B cell (primary cell): ENCODE results near the gene ATP9B. TPM values are rescaled to one million over a fixed set of nuclear protein-coding genes. Genes with fewer than 3 reads are reported as not detected.

Source experiments
- ATAC-seq: fragments of 200-7000 bp; cut with Tn5 transposase; one replicate; pipeline ENCODE4 v1.10.0; 2021; ENCODE audit warnings: low read depth, mild to moderate bottlenecking, moderate number of reproducible peaks, moderate library complexity
- CTCF ChIA-PET: fragments of 350-600 bp; sonication (Branson Sonifier 250); formaldehyde crosslinking; loops from one replicate; lab custom pipeline; 2021; ENCODE audit warnings: antibody characterized with exemption, inconsistent platforms; lab: Charles Lee
- POLR2A ChIA-PET: fragments of 350-600 bp; sonication (Branson Sonifier 250); formaldehyde crosslinking; loops from one replicate; lab custom pipeline; 2021; ENCODE audit warnings: antibody characterized with exemption; lab: Charles Lee
- DNase-seq: peaks from one replicate; pipeline ENCODE4 v3.0.0; 2013
- H2AFZ ChIP-seq: 2 replicates; pipeline ENCODE4 v1.6.1; 2012; ENCODE audit warnings: mild to moderate bottlenecking, low read depth, low read length; ENCODE audit not compliant: insufficient read depth, poor library complexity, severe bottlenecking
- H3K27ac ChIP-seq, 2 donors: 1 replicate in 1 of 2; 2 replicates in 1 of 2; pipeline ENCODE4 v1.5.1; 2012 to 2013; ENCODE audit warnings: low read length in 2 of 2, mild to moderate bottlenecking in 2 of 2, moderate library complexity in 1 of 2
- H3K27me3 ChIP-seq, 4 experiments: fragments of 200-600 bp in 1 of 4; sonication (generic) in 1 of 4; replicated peaks in 1 of 4; 1 replicate in 2 of 4; 2 replicates in 2 of 4; pipeline versions ENCODE4 v1.6.1 to v1.7.0; 2013 to 2016; ENCODE audit warnings: low read length in 3 of 4, mild to moderate bottlenecking in 2 of 4, mixed read lengths in 1 of 4, moderate library complexity in 1 of 4; ENCODE audit not compliant: insufficient read depth in 4 of 4, control insufficient read depth in 3 of 4; ENCODE audit errors: control extremely low read depth in 1 of 4
- H3K36me3 ChIP-seq, 2 experiments: replicated peaks in 1 of 2; 1 replicate in 1 of 2; 2 replicates in 1 of 2; pipeline versions ENCODE4 v1.6.1 to v1.7.1; 2013; ENCODE audit warnings: low read length in 1 of 2; ENCODE audit not compliant: insufficient read depth in 2 of 2, control insufficient read depth in 1 of 2; ENCODE audit errors: control extremely low read depth in 1 of 2, extremely low read depth in 1 of 2
- H3K4me1 ChIP-seq, 2 donors: fragments of 200-600 bp in 1 of 2; sonication (generic) in 1 of 2; 1 replicate in 1 of 2; 2 replicates in 1 of 2; pipeline versions ENCODE4 v1.5.1 to v1.6.1; 2013 to 2017; ENCODE audit warnings: low read length in 2 of 2; ENCODE audit not compliant: control insufficient read depth in 2 of 2, insufficient read depth in 2 of 2
- H3K4me2 ChIP-seq: replicated peaks from 2 replicates; pipeline ENCODE3; 2012; ENCODE audit warnings: mild to moderate bottlenecking, low read depth, low read length; ENCODE audit not compliant: poor library complexity, severe bottlenecking
- H3K4me3 ChIP-seq, 5 experiments: fragments of 200-600 bp in 1 of 5; sonication (generic) in 1 of 5; 1 replicate in 3 of 5; 2 replicates in 2 of 5; pipeline versions ENCODE4 v1.5.1 to v1.7.0; 2011 to 2016; ENCODE audit warnings: low read length in 4 of 5, mild to moderate bottlenecking in 4 of 5, low read depth in 2 of 5, control low read depth in 1 of 5, moderate library complexity in 1 of 5; ENCODE audit not compliant: insufficient read depth in 1 of 5; ENCODE audit errors: control extremely low read depth in 1 of 5, extremely low read depth in 1 of 5
- H3K79me2 ChIP-seq: fragments of 200-600 bp; sonication (generic); one replicate; pipeline ENCODE4 v1.6.0; 2016; ENCODE audit warnings: low read length; ENCODE audit not compliant: control insufficient read depth, insufficient read depth
- H3K9ac ChIP-seq: fragments of 200-600 bp; sonication (generic); 2 replicates; pipeline ENCODE4 v1.6.1; 2017; ENCODE audit warnings: mild to moderate bottlenecking, low read length, moderate library complexity
- H3K9me3 ChIP-seq, 3 donors: one replicate each; pipeline versions ENCODE4 v1.6.1 to v1.7.1; 2013; ENCODE audit warnings: low read length in 2 of 3; ENCODE audit not compliant: control insufficient read depth in 2 of 3, insufficient read depth in 1 of 3; ENCODE audit errors: control extremely low read depth in 1 of 3
- H4K20me1 ChIP-seq: 2 replicates; pipeline ENCODE4 v1.6.0; 2012; ENCODE audit warnings: mild to moderate bottlenecking, low read length; ENCODE audit not compliant: insufficient read depth, control insufficient read depth, poor library complexity, severe bottlenecking
- H3K27ac Mint-ChIP-seq: one replicate; pipeline ENCODE4 v1.8.0; 2021; ENCODE audit warnings: mixed read lengths
- H3K27me3 Mint-ChIP-seq: one replicate; pipeline ENCODE4 v1.8.0; 2021; ENCODE audit warnings: mixed read lengths
- H3K4me1 Mint-ChIP-seq: one replicate; pipeline ENCODE4 v1.8.0; 2021; ENCODE audit warnings: mixed read lengths
- H3K4me3 Mint-ChIP-seq: one replicate; pipeline ENCODE4 v1.8.0; 2021; ENCODE audit warnings: mixed read lengths
- H3K9me3 Mint-ChIP-seq: one replicate; pipeline ENCODE4 v1.8.0; 2022; ENCODE audit warnings: mixed read lengths; ENCODE audit not compliant: insufficient read depth
- CTCF ChIP-seq: fragments of 200-600 bp; IDR thresholded peaks from one replicate; pipeline ENCODE4 v1.8.0; 2022; ENCODE audit warnings: antibody characterized with exemption, mild to moderate bottlenecking
- EZH2 ChIP-seq: IDR thresholded peaks from 2 replicates; pipeline ENCODE4 v1.6.1; 2012; ENCODE audit warnings: borderline replicate concordance, low read depth, mild to moderate bottlenecking, moderate library complexity, low read length; ENCODE audit not compliant: insufficient read depth, poor library complexity, severe bottlenecking
- WGBS: methylation state at CpG from one replicate; pipeline ENCODE4 v1.1.5; 2013; ENCODE audit warnings: missing lambda C conversion rate; ENCODE audit not compliant: insufficient coverage; 5-methylcytosine and 5-hydroxymethylcytosine counted together
- intact Hi-C: fragments of 100-400 bp; cut with micrococcal nuclease; formaldehyde crosslinking; loops from one replicate; pipeline ENCODE4 v1.10.0; 2022
- polyA plus RNA-seq: library from polyadenylated mRNA; depleted of rRNA; stranded (reverse); fragments of >200 nt; gene quantifications from 2 replicates; pipeline ENCODE4 v1.2.3, GENCODE V29; 2012
- total RNA-seq, 2 donors: library from RNA; stranded (reverse); fragments of 120-200 nt in 1 of 2; gene quantifications; 1 replicate in 1 of 2; 2 replicates in 1 of 2; pipeline versions ENCODE4 v1.2.3 to v1.2.4, GENCODE V29; 2013 to 2022

The ATP9B gene
- total and polyA plus RNA-seq, 2 donors (not counting 1 experiment from before 2014, with no cell fraction given) = 34.3 to 71.7 TPM

GRCh38 chr18:79239631-79240030 is 170.4 kb downstream of the ATP9B start:
- H3K27ac Mint-ChIP-seq = no peak overlapping the region
- H3K4me3 Mint-ChIP-seq = no peak overlapping the region
- 97% methylated on average over 12 of the region's 12 CpGs for WGBS
- peaks cover 17% of the 10 kb centered on the region for H3K4me1 Mint-ChIP-seq
- DNase-seq (no peak), ATAC-seq (no peak)
- H3K9me3 ChIP-seq = no peaks in the 10 kb centered on the region
- no peaks in the 10 kb centered on the region for H3K9me3 Mint-ChIP-seq
- no peak overlapping the region for H3K27ac ChIP-seq
- H3K27me3 Mint-ChIP-seq = no peaks in the 10 kb centered on the region
- H3K36me3 ChIP-seq = peaks cover 0 to 3% of the 10 kb centered on the region in 2 experiments
- H3K27me3 ChIP-seq = no peaks in the 10 kb centered on the region
- no peaks in the 10 kb centered on the region for H4K20me1 ChIP-seq
- no peaks in the 10 kb centered on the region for H3K79me2 ChIP-seq
- no peak overlapping the region for H3K9ac ChIP-seq
- no peak overlapping the region for H3K4me3 ChIP-seq
- peaks cover 4 to 9% of the 10 kb centered on the region in 2 donors for H3K4me1 ChIP-seq
- POLR2A ChIA-PET = no interaction called here
- intact Hi-C loops = no loop called here
- no peak for TF ChIP-seq CTCF
- no peak for TF ChIP-seq EZH2
- H3K4me2 ChIP-seq = no peak overlapping the region
- CTCF ChIA-PET = no interaction called here
- H2AFZ ChIP-seq = no peak overlapping the region

- DNase-seq = no peak
- Histone ChIP-seq H2AFZ (no peak overlapping the region), H3K4me3 (no peak overlapping the region), H3K79me2 (no peaks in the 10 kb centered on the region), H3K36me3 (peaks cover 0 to 3% of the 10 kb centered on the region in 2 experiments), H3K4me1 (peaks cover 10 to 15% of the 10 kb centered on the region in 2 donors), H3K27ac (no peak overlapping the region), H3K27me3 (no peaks in the 10 kb centered on the region), H3K9me3 (peaks cover 0 to 5% (median 0%) of the 10 kb centered on the region in 3 donors), H3K4me2 (no peak overlapping the region), H3K9ac (no peak overlapping the region), H4K20me1 (no peaks in the 10 kb centered on the region)
- Mint-ChIP-seq H3K4me3 (no peak overlapping the region), H3K4me1 (peaks cover 23% of the 10 kb centered on the region), H3K27ac (no peak overlapping the region), H3K9me3 (no peaks in the 10 kb centered on the region), H3K27me3 (no peaks in the 10 kb centered on the region)
- no peak for ATAC-seq
- CTCF ChIA-PET = no interaction called here
- intact Hi-C loops = no loop called here
- POLR2A ChIA-PET = no interaction called here
- TF ChIP-seq EZH2 = no peak
- 99% methylated on average over 8 of the region's 8 CpGs for WGBS
Observed at GRCh38 chr18:79241755-79242154, 172.6 kb downstream of the ATP9B start.
